HUDEP-2 (cell line): ENCODE measurements around the gene AAGAB.
"Not testable (repeated sequence)": the region's sequence is repeated elsewhere in the genome, so short reads cannot be mapped to it uniquely, and the experiment has no call there.

Experiments used
- DNase-seq, 76 experiments: peaks; one replicate each; lab custom pipeline; 2025; ENCODE audit not compliant: unreplicated experiment in 76 of 76; lab: John Stamatoyannopoulos, UW

AAGAB gene

DNA sequence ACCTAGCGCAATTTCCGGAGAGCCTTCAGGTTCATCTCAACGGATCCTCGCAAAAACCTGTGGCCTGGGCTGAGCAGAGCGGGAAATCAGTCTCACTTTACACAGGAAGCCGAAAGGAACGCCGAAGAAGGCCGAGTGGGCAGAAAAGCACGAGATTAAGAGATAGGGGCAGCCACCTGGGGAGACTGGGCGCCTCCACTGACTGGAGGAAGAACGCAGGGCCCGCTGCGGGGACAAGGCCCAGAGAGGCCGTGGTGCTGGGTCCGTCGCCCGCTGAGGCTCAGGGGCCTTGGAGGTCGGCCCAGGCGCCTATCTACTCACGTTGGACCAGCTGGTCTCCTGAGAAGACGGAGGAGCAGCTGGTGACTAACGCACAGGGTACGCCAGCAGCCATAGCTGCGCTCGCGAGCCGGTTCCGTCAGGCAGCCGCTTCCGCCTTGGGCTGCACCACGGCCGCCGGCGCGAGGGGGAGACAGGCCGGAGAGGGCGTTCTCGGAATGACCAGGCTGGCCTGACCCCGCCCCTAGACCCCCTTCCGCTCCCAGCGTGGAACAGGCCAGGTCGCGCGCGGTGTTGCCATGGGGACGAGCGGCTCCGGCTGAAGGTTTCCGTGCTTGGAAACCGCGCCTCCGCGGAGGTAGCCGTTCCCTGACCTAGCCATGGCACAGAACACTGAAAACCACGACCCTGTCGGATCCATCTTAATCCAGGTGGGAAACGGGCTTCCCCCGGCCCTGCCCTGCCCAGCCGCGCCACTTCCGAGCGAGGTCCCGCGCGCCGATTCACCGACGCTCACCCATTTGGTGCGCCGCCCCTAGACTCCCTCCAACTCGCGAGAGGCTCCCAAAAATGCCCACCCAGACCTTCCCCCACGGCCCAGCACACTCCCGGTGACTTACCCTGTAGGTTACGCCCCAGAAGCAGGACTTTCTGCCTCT is at the start of gene AAGAB, which contains the start of gene IQCH:
AAGAB (minus strand) TSS at position 424 of the 938 bp plus-strand sequence; CDS start at position 394, 30 bp downstream.
IQCH (plus strand) TSS at position 549 of the 938 bp plus-strand sequence; CDS start at position 660, 111 bp downstream.
- peak; percentile 58 to 99 (median 96) for DNase-seq

DNA sequence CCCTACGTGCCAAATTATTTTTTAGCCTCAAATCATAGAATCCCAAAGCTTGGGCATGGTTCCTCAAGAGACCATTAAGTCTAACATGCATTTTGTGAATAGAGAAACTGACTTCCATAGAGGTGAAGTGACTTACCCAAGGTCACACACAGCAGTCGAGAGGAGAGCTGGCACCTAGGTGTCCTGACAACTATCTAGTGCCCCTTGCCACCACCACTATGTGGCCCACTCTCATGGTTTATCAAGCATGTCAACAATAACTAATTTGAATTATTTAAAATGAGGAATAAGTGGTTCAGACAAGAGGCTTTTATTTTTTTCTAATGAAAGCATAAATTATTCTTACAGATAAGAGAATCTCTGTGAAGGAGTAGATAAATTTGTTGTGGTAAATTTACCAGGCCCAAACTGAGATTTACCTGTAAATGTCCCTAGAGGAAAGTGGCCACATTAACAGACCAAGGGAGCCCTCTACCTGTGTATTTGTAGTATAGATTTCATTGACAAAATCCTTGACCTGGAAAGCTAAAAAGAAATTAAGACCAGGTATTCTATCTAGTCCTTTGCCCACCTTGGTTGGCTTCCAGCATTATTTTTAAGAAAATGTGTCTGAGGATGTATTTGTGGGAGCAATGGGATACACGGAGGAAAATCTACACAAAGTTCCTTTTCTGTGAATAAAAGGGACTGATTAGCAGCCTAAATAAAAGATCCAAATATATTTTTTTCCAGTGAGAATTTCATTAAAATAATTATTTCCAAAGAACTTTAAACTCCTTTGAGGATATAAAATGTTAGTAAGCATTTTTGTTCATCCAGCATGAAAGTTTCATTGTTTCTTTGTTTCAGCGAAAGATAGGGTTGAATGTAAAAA is 49.3 kb upstream of the AAGAB start:
- peak in 8 of 76 experiments; percentile 2 to 13 (median 8) for DNase-seq

DNA sequence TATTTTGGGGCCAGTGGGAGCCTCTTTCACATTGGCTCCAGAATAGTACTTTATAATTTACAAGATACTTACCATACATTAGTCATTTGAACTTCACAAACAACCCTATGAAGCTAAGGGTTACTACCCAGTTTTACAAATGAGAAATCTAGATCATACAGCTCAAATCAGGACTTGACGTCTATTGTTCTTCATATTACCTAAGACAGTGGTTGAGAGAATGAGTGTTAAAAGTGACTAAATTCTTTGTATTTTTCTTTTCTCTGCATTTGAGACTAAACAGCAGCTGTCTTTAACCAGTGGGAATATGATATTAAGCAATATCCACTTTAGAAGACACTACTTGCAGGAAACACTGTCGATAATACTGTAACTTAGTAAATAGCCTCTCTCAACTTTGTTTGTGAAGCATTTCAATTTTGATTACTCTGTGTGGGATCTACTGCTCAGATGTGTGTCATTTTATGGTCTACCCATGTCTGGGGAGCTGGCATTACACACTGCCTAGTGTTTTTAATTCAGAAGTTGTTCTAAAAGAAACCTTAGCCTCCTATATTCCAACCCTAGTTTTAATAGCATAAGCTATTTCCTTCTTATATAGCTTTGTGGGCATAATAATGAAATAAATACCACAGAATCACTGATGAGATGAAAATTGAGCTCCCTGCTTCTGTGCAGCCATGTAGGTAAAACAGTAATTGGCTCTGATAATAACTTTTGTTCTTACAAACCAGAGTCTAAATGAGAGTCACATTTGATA is 46.0 kb upstream of the AAGAB start:
- no peak for DNase-seq

GRCh38 chr15:67296684-67297083 is 42.2 kb upstream of the AAGAB start:
- no peak for DNase-seq

DNA sequence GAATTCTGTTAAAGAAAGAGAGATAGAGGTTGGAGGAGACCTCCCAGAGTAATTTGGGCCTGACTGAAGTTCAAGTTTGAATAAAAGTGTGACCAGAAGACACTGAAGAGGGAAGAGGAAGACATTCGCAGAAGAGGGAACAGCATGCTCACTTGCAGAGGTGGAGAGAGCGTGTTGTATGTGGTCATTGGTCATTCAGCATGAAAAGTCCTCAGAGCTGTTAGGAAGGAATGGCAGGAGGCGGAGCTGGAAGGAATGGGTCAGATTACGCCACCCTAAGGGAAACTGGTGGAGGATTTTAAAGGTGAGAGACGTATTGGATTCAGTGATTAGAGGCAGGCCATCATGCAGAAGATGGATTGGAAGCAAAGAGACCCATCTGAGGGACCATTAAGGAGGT is 41.7 kb upstream of the AAGAB start:
- no peak for DNase-seq

DNA sequence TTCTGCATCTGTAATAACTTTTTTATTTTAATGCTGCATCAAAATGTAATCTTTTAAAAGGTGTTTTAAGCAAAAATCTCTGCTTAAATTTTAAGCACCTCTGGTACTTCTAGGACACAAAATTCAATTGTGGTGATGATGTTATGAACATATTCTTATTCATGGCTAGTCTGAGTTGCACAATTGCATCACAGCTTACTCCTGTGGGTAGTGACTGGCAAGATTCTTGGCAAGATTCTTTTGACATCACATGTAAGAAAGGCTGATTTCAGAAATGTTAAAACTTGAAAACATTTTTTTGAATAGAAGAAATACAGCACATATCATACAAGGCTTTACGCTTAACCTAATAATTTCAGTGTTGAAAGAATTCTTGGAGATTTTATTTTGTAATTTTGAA is 35.9 kb upstream of the AAGAB start:
- no peak for DNase-seq

- not testable (repeated sequence) for DNase-seq
Observed at GRCh38 chr15:67286400-67286799, 31.9 kb upstream of the AAGAB start.

DNA sequence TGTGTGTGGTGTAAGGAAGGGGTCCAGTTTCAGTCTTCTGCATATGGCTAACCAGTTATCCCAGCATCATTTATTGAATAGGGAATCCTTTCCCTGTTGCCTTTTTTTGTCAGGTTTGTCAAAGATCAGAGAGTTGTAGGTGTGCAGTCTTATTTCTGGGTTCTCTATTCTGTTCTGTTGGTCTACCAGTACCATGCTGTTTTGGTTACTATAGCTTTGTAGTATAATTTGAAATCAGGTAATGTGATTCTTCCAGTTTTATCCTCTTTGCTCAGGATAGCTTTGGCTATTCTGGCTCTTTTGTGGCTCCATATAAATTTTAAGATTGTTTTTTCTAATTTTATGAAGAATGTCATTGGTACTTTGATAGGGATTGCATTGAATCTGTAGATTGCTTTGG is 31.2 kb upstream of the AAGAB start:
- not testable (repeated sequence) for DNase-seq

DNA sequence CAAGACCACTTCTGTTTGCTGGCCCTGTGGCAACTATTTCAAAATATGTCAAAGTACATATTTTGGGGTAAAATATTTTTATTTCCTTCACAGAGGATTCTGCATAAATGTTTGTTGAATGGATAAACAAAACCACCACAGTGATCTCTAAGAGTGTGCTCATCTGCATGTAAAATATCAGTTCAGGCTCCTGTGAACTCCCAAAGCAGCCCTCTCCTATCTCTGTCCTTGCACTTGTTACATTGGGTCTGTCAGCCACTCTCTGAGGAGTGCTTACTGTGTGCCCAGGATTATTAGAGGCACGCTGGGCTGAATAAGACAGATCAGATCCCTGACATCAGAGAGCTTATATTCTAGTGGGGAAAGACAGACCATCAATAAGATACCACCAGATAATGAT is 27.3 kb upstream of the AAGAB start:
- no peak for DNase-seq

GRCh38 chr15:67280217-67280616 is 25.8 kb upstream of the AAGAB start:
- no peak for DNase-seq

- DNase-seq = no peak
Observed at GRCh38 chr15:67276666-67277065, 22.2 kb upstream of the AAGAB start.

DNA sequence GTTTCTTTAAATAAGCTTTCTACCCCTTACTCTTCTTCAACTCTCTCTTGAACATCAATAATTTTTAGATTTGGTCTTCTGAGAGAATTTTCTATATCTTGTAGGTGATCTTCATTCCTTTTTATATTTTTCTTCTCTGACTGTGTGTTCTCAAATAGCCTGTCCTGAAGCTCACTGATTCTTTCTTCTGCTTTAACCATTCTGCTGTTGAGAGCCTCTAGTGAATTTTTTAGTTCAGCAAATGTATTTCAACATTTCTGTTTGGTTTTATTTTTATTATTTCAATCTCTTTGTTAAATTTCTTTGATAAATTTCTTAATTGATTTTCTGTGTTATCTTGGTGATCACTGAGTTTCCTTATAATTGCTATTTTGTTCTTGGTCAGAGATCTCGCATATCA is 19.8 kb upstream of the AAGAB start:
- DNase-seq = no peak

GRCh38 chr15:67267951-67268941 is 13.8 kb upstream of the AAGAB start:
- DNase-seq = no peak

- no peak for DNase-seq
Observed at GRCh38 chr15:67267440-67267839, 13.0 kb upstream of the AAGAB start.

DNA sequence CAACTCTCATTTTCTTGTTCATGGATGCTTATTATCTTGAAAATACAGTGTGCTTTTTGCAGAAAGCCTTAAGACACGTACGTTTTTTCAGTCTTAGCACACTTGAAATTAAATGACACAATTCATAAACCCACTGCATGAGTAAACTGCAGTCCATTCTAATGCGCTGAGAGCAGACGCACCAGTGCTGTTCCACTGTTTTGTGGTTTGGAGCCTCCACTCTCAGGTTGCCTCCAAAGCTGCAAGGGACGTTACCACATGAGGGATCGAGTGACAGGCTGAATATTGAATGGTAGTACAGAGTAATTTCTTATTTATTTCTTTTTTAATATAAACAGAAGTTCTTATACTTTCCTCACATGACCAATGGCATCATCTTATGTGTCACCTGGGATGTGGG is 12.4 kb upstream of the AAGAB start:
- no peak for DNase-seq

- DNase-seq = no peak
Observed at GRCh38 chr15:67259806-67260205, 5.3 kb upstream of the AAGAB start.

DNA sequence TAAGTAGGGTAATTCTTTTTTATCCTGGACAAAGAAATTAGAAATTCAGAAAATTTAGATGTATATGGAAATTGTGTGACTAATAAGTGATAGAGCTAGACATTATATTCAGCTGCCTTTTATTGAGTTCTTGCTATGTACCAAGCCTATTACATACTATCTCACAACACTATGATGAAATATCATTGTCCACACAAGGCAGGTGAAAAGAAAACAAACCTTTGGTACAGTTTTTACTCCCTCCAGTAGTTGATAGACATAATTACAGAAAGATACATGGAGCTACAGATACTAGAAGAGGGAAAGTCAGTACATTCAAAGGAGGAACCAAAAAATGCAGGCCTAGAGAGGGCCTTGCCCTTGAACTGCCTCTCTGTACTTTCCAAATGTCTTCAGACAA is 4.9 kb upstream of the AAGAB start:
- no peak for DNase-seq

- DNase-seq = not testable (repeated sequence)
Observed at GRCh38 chr15:67258412-67258811, 4.0 kb upstream of the AAGAB start.

GRCh38 chr15:67256051-67256450 is 1.6 kb upstream of the AAGAB start:
- no peak for DNase-seq
